ENCODE results near the gene GUCA2A. TPM values are rescaled to one million over a fixed set of nuclear protein-coding genes. Genes with fewer than 3 reads are reported as not detected.
"Not testable (repeated sequence)": the region's sequence is repeated elsewhere in the genome, so short reads cannot be mapped to it uniquely, and the experiment has no call there.

GUCA2A gene, protein sequence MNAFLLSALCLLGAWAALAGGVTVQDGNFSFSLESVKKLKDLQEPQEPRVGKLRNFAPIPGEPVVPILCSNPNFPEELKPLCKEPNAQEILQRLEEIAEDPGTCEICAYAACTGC
- total RNA-seq, result not detected

- H3K27me3 Mint-ChIP-seq, result peaks cover 7% of the 10 kb centered on the region
- ATAC-seq (no peak), DNase-seq (no peak)
- no peak within 1 kb of the TSS for H3K27ac Mint-ChIP-seq
- peaks cover 2% of the 10 kb centered on the region for H3K36me3 Mint-ChIP-seq
- H3K9me3 Mint-ChIP-seq (ENCODE audit: low read depth), result peaks cover 6% of the 10 kb centered on the region
- no peak within 1 kb of the TSS for H3K4me3 Mint-ChIP-seq
- CTCF ChIA-PET, result interaction anchor here (0.9 to 1.2 kb wide), 2 partner anchors 9 kb away, joined by 3 to 4 read pairs; no protein-coding TSS in a partner anchor
- peaks cover 4% of the 10 kb centered on the region for H3K4me1 Mint-ChIP-seq
These were observed at the start of gene GUCA2A for GRCh38 chr1:42164551-42165420. Gene GUCA2A, minus strand, starts transcription at chr1:42164745. Its CDS starts 33 bp downstream, at chr1:42164712.

DNA sequence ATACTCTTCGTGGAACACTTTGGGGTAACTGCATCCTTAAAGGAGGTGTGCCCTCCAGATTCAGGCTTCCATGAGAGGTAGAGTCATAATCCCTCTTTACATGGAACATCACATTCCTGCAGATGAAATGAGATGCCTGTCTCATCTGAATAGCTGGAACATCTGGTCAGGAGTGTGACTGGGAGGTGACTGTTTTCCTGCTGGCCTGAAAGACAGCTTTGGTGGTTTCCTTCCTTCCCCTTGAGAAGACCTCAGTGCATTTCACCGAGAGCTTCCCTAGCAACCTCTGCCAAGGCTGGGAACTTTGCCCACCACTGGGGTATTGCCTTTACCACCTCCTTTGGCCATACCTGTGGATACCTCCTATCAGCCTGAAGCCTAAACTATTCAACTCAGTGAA lies 46.7 kb upstream of the GUCA2A start:
- Mint-ChIP-seq H3K4me1 (peaks cover 10% of the 10 kb centered on the region), H3K27ac (no peak overlapping the region), H3K4me3 (no peak overlapping the region), H3K27me3 (no peaks in the 10 kb centered on the region), H3K9me3 (ENCODE audit: low read depth) (peaks cover 18% of the 10 kb centered on the region), H3K36me3 (peaks cover 61% of the 10 kb centered on the region)
- ATAC-seq (no peak), DNase-seq (no peak)
- CTCF ChIA-PET, result interaction anchor here (1.1 kb wide), 1 partner anchor 37 kb away, joined by 3 read pairs; no protein-coding TSS in a partner anchor

- peaks cover 18% of the 10 kb centered on the region for H3K9me3 Mint-ChIP-seq (ENCODE audit: low read depth)
- DNase-seq (no peak), ATAC-seq (no peak)
- peaks cover 13% of the 10 kb centered on the region for H3K4me1 Mint-ChIP-seq
- no peaks in the 10 kb centered on the region for H3K27me3 Mint-ChIP-seq
- H3K4me3 Mint-ChIP-seq, result no peak overlapping the region
- H3K27ac Mint-ChIP-seq, result no peak overlapping the region
- peaks cover 63% of the 10 kb centered on the region for H3K36me3 Mint-ChIP-seq
- CTCF ChIA-PET, result interaction anchor here (1.1 kb wide), 1 partner anchor 37 kb away, joined by 3 read pairs; no protein-coding TSS in a partner anchor
These were observed 46.0 kb upstream of the GUCA2A start for GRCh38 chr1:42210421-42211133.

DNA sequence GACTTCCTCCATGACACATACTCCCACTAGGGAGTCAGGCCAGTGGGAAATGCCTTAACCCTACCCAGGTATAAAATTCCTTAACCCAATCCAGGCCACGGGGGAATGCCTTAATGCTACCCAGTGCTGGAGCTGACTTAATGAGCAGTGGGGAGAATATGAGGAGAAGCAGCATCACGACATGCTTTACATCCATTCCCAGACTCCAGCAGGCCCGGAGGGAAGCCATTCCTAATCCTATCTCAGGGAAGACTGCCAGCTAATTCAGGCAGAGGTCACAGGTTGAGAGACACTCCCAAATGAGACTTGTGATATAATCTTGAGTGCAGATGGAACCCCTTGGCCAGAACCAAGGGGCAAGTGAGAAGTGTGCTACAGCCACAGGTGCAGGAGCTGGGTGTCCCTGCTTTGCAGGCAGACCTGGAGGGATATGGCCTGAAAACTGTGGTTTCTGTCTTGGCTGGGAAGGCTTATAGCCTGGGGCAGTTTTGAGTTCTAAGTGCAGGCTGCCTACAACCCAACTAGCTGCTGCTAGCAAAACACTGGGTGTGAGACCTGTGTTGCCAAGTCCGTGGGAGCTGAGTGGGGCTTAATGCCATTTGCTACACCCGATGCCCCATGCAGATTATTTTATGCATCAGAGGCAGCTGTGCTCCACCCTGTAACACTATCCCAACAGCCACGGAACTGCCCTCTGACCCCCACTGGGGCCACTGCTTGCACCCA lies 45.1 kb upstream of the GUCA2A start:
- Mint-ChIP-seq H3K4me3 (no peak overlapping the region), H3K27me3 (no peaks in the 10 kb centered on the region), H3K9me3 (ENCODE audit: low read depth) (peaks cover 17% of the 10 kb centered on the region), H3K36me3 (peaks cover 64% of the 10 kb centered on the region), H3K27ac (no peak overlapping the region), H3K4me1 (peaks cover 13% of the 10 kb centered on the region)
- DNase-seq, result no peak
- no peak for ATAC-seq
- CTCF ChIA-PET, result no interaction called here

- H3K36me3 Mint-ChIP-seq, result peaks cover 68% of the 10 kb centered on the region
- DNase-seq, H3K4me1 Mint-ChIP-seq, H3K27me3 Mint-ChIP-seq, H3K4me3 Mint-ChIP-seq, H3K27ac Mint-ChIP-seq, ATAC-seq: not testable (repeated sequence)
- CTCF ChIA-PET, result interaction anchor here (1.0 kb wide), 1 partner anchor 34 kb away, joined by 4 read pairs; no protein-coding TSS in a partner anchor
- peaks cover 17% of the 10 kb centered on the region for H3K9me3 Mint-ChIP-seq (ENCODE audit: low read depth)
These were observed 42.4 kb upstream of the GUCA2A start for GRCh38 chr1:42206930-42207329.

DNA sequence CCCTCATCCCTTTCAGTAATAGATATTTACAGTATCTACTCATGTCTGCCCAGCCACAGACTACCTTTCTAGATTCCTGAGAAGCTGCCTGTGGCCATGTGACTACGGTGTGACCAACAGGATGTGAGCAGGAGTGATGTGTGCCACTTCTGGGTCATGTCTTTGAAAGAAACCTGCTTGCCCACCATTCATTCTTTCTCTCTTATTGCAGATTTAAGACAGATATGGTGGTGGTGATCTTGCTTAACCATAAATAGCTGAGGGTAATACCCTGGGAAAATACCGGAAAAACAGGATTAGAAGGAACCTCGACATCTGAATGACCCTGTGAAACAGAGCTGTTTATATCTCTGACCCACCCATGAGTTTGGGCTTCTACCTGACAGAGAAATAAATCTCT lies 41.6 kb upstream of the GUCA2A start:
- Mint-ChIP-seq H3K4me1 (peaks cover 9% of the 10 kb centered on the region), H3K27ac (no peak overlapping the region), H3K27me3 (no peaks in the 10 kb centered on the region), H3K9me3 (ENCODE audit: low read depth) (peaks cover 17% of the 10 kb centered on the region), H3K4me3 (no peak overlapping the region), H3K36me3 (peaks cover 67% of the 10 kb centered on the region)
- CTCF ChIA-PET, result interaction anchor here (1.0 kb wide), 1 partner anchor 33 kb away, joined by 4 read pairs; no protein-coding TSS in a partner anchor
- ATAC-seq (no peak), DNase-seq (no peak)

- ATAC-seq, result no peak
- Mint-ChIP-seq H3K9me3 (ENCODE audit: low read depth) (peaks cover 9% of the 10 kb centered on the region), H3K4me3 (no peak overlapping the region), H3K4me1 (peaks cover 5% of the 10 kb centered on the region), H3K27me3 (no peaks in the 10 kb centered on the region), H3K36me3 (peaks cover 61% of the 10 kb centered on the region), H3K27ac (no peak overlapping the region)
- no peak for DNase-seq
- CTCF ChIA-PET, result interaction anchor here (1.5 kb wide), 1 partner anchor 28 kb away, joined by 3 read pairs; no protein-coding TSS in a partner anchor
These were observed 37.4 kb upstream of the GUCA2A start for GRCh38 chr1:42201986-42202385.

DNA sequence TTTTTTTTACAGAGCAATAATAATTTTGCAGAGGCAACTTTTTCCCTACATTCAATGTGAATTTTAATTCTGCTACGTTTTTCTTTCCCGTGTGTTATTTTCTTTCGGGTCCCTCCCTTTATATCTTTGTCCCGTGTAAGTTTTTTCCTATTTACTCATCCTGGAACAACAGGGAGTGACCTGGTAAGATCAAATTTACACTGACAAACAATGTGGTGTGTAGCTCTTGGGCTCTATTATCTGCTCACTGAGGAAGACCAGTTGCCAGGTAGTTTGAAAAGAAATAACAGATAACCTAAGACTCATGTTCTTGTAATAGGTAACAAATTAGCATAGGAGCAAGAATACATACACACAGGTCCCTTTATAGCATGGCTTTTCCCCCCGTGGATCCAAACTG lies 33.7 kb upstream of the GUCA2A start:
- Mint-ChIP-seq H3K27me3 (no peaks in the 10 kb centered on the region), H3K9me3 (ENCODE audit: low read depth) (peaks cover 6% of the 10 kb centered on the region), H3K27ac (no peak overlapping the region), H3K4me1 (no peaks in the 10 kb centered on the region), H3K36me3 (peaks cover 48% of the 10 kb centered on the region), H3K4me3 (no peak overlapping the region)
- ATAC-seq (no peak), DNase-seq (no peak)
- CTCF ChIA-PET, result no interaction called here

DNA sequence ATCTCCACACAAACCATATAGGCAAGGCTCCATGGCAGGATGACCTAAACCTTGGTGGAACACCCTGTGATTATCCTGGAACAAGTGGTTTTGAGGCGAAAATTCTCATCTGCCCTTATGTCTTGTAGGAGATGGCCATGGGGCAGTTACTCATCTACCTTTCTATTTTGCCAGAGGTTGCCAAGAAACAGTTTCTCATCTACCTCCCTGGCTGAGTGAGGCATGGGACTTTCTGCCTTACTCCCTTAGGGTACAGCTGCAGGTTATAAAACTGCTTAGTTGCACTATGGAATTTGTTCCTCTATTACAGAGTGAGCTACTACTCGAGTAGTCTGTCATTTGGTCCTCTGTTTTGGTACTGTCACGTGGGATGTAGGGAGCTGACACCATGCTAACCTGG lies 31.3 kb upstream of the GUCA2A start:
- no peak overlapping the region for H3K4me3 Mint-ChIP-seq
- H3K27ac Mint-ChIP-seq, result no peak overlapping the region
- peaks cover 7% of the 10 kb centered on the region for H3K4me1 Mint-ChIP-seq
- H3K36me3 Mint-ChIP-seq, result peaks cover 36% of the 10 kb centered on the region
- no peak for ATAC-seq
- H3K27me3 Mint-ChIP-seq, result no peaks in the 10 kb centered on the region
- CTCF ChIA-PET, result no interaction called here
- no peaks in the 10 kb centered on the region for H3K9me3 Mint-ChIP-seq (ENCODE audit: low read depth)
- DNase-seq, result no peak

GRCh38 chr1:42192106-42192505 lies 27.6 kb upstream of the GUCA2A start:
- Mint-ChIP-seq H3K27ac (no peak overlapping the region), H3K27me3 (no peaks in the 10 kb centered on the region), H3K4me1 (peaks cover 7% of the 10 kb centered on the region), H3K4me3 (no peak overlapping the region), H3K36me3 (peaks cover 38% of the 10 kb centered on the region), H3K9me3 (ENCODE audit: low read depth) (no peaks in the 10 kb centered on the region)
- ATAC-seq (no peak), DNase-seq (no peak)
- CTCF ChIA-PET, result interaction anchor here (1.1 to 2.0 kb wide), 2 partner anchors 18 to 33 kb away, joined by 3 to 7 read pairs; no protein-coding TSS in a partner anchor

DNA sequence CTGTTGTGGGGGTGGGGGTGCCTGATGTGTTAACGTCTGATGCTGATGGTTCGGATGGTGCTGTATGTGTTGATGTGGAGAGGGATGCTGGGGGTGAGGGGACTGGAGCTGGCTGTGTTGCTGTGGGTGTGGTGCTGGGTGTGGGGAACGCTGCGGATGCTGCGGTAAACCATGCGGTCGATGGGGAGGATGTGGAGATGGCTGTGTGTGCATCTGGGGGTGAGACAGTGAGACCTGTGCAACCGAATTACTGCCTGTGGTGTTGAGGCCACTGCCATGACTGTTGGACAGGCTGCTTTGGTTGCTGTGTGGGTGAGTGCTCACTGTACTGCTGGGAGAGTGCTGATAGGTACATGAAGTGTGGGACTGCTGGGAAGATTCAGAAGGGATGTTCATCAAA lies 26.8 kb upstream of the GUCA2A start:
- Mint-ChIP-seq H3K9me3 (ENCODE audit: low read depth) (no peaks in the 10 kb centered on the region), H3K4me1 (peaks cover 7% of the 10 kb centered on the region), H3K27ac (no peak overlapping the region), H3K4me3 (no peak overlapping the region), H3K36me3 (peaks cover 36% of the 10 kb centered on the region), H3K27me3 (no peaks in the 10 kb centered on the region)
- DNase-seq, result no peak
- CTCF ChIA-PET, result interaction anchor here (0.9 to 2.0 kb wide), 2 partner anchors 18 kb away, joined by 3 to 7 read pairs; no protein-coding TSS in a partner anchor
- no peak for ATAC-seq

GRCh38 chr1:42189931-42190853 lies 25.6 kb upstream of the GUCA2A start:
- Mint-ChIP-seq H3K36me3 (peaks cover 43% of the 10 kb centered on the region), H3K27me3 (no peaks in the 10 kb centered on the region), H3K9me3 (ENCODE audit: low read depth) (no peaks in the 10 kb centered on the region), H3K4me1 (peaks cover 10% of the 10 kb centered on the region), H3K4me3 (no peak overlapping the region), H3K27ac (no peak overlapping the region)
- CTCF ChIA-PET, result interaction anchor here (0.9 kb wide), 1 partner anchor 16 kb away, joined by 3 read pairs; no protein-coding TSS in a partner anchor
- DNase-seq (no peak), ATAC-seq (no peak)
